RWPE1 (cell line): Measurements from ENCODE around the gene DOLPP1.
A peak's percentile ranks its signal among the peaks of the same experiment; 100 is the strongest.

ENCODE experiments used
- CTCF ChIA-PET: fragments of 350-600 bp; sonication (Branson Sonifier 250); formaldehyde crosslinking; extraction: SDS; loops from one replicate; lab custom pipeline; 2021; lab: Yijun Ruan, JAX
- POLR2A ChIA-PET: fragments of 400-600 bp; formaldehyde crosslinking; extraction: SDS; loops from one replicate; lab custom pipeline; 2020; ENCODE audit warnings: antibody characterized with exemption; ENCODE audit not compliant: low non-redundant PET; lab: Yijun Ruan, JAX
- DNase-seq: peaks from one replicate; pipeline ENCODE4 v3.0.0; 2012; ENCODE audit warnings: low spot score
- H3K27ac ChIP-seq: fragments of 450-650 bp; 2 replicates; pipeline ENCODE4 v1.5.1; 2017
- TF ChIP-seq, protein P1 (sequence below): fragments of 450-650 bp; conservative IDR thresholded peaks from 2 replicates; pipeline ENCODE4 v1.5.1; 2017; ENCODE audit warnings: low read depth, mild to moderate bottlenecking

Gene DOLPP1

GRCh38 chr9:129089246-129089645, 8.3 kb downstream of the DOLPP1 start:
- ChIA-PET CTCF (interaction anchor here (0.5 to 1.2 kb wide), 4 partner anchors 9 to 43 kb away, joined by 3 read pairs; no protein-coding TSS in a partner anchor), POLR2A (interaction anchor here (0.5 kb wide), 1 partner anchor 41 kb away, joined by 8 read pairs; no protein-coding TSS in a partner anchor)
- TF ChIP-seq, protein P1, sequence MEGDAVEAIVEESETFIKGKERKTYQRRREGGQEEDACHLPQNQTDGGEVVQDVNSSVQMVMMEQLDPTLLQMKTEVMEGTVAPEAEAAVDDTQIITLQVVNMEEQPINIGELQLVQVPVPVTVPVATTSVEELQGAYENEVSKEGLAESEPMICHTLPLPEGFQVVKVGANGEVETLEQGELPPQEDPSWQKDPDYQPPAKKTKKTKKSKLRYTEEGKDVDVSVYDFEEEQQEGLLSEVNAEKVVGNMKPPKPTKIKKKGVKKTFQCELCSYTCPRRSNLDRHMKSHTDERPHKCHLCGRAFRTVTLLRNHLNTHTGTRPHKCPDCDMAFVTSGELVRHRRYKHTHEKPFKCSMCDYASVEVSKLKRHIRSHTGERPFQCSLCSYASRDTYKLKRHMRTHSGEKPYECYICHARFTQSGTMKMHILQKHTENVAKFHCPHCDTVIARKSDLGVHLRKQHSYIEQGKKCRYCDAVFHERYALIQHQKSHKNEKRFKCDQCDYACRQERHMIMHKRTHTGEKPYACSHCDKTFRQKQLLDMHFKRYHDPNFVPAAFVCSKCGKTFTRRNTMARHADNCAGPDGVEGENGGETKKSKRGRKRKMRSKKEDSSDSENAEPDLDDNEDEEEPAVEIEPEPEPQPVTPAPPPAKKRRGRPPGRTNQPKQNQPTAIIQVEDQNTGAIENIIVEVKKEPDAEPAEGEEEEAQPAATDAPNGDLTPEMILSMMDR = no peak
- peak overlapping the region; percentile 18 for H3K27ac ChIP-seq
- DNase-seq = no peak

- TF ChIP-seq, protein P1 = no peak
- CTCF ChIA-PET = interaction anchor here (1.3 to 2.3 kb wide), 2 partner anchors 9 to 66 kb away, joined by 3 to 15 read pairs; partner anchors contain the start of gene SH3GLB2
- POLR2A ChIA-PET = no interaction called here
- H3K27ac ChIP-seq = 0 out of 2 replicates have a peak overlapping the region, but pooled peaks have one; percentile 1
- no peak for DNase-seq
These were observed 12.9 kb downstream of the DOLPP1 start for GRCh38 chr9:129093602-129094386.

DNA sequence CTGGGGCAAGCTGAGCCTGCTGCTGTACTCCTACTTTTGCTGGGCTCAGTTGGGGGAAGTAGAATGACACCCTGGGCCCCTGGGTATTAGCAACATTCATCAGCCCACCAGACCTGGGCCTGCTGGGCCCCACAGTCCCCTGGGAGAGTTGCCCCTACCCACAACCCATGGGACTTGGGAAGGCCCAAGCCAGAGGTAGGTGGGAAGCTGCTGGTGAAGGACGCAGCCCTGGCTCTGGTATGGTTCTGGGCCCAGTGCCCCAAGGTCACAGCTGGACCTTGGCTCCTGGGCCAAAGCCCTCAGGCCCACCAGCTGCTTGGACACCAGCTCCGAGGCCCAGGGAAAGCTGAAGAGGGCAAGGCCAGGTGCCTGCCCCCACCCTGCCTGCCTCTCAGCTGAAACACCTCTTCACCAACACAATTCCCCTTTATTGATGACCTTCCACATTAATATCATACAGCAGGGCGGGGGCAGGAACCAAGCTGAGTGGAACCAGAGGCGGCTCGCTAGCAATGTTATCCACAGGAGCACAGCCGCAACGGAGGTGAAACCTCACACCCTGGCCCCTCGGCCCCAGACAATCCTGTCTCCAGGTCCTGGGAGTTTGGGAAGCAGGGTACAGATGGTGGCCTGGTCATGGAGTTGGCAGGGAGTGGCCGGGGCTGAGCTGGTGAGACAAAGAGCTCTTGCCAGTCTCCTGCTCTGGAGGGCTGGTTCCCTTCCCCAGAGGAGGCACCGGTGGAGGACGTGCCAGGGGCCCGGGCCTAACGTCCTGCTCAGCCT, 13.7 kb downstream of the DOLPP1 start:
- TF ChIP-seq, protein P1 = no peak
- ChIA-PET CTCF (interaction anchor here (0.6 to 2.3 kb wide), 3 partner anchors 9 to 66 kb away, joined by 3 to 15 read pairs (median 5); partner anchors contain the start of gene SH3GLB2), POLR2A (no interaction called here)
- DNase-seq = no peak
- 0 out of 2 replicates have a peak overlapping the region, but pooled peaks have one; percentile 1 for H3K27ac ChIP-seq

DNA sequence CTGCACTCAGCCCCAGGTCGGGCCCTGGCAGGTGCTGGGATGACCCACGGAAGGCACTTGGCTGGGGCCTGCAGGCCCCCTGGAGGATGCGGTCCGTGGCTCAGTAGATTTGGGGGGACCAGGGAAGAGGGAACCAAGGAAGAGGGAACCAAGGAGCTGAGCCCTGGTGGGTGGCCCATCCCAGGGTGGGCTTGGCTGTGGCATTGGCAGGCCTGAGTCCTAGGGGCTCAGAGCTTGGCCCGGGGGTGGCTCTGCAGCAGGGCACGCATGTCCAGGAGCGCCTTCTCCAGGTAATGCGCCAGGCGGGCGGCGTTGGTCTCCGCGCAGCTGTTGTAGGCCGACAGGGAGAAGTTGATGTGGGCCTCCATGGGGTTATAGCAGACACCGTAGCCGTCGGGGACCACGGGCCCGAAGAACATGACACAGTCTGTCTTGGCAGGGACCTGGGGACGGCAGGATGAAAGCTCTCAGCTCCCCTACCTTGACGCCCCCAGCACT, 14.3 kb downstream of the DOLPP1 start:
- TF ChIP-seq, protein P1 = no peak
- CTCF ChIA-PET = interaction anchor here (0.6 to 2.3 kb wide), 2 partner anchors 8 to 23 kb away, joined by 5 to 15 read pairs; no protein-coding TSS in a partner anchor
- no peak for DNase-seq
- POLR2A ChIA-PET = interaction anchor here (0.6 kb wide), 1 partner anchor 27 kb away, joined by 5 read pairs; no protein-coding TSS in a partner anchor
- no peak overlapping the region for H3K27ac ChIP-seq

- TF ChIP-seq, protein P1 = no peak
- H3K27ac ChIP-seq = no peak overlapping the region
- CTCF ChIA-PET = interaction anchor here (0.6 kb wide), 1 partner anchor 18 kb away, joined by 5 read pairs; no protein-coding TSS in a partner anchor
- POLR2A ChIA-PET = no interaction called here
- no peak for DNase-seq
These were observed 15.0 kb downstream of the DOLPP1 start for GRCh38 chr9:129095908-129096307.
